GM23338 (cell line): ENCODE results near the gene SSR4.

Source experiments
- CREB1 ChIP-seq: fragments of 250-450 bp; sonication (Bioruptor Pico); IDR thresholded peaks from 2 replicates; pipeline ENCODE4 v1.5.0; 2020; ENCODE audit warnings: low read depth, mild to moderate bottlenecking, moderate library complexity
- EZH2 ChIP-seq: fragments of 200-600 bp; sonication (generic); IDR thresholded peaks from one replicate; pipeline ENCODE4 v1.8.0; 2017; ENCODE audit warnings: antibody characterized with exemption, mild to moderate bottlenecking, low read depth; ENCODE audit not compliant: unreplicated experiment
- STAT1 ChIP-seq: IDR thresholded peaks from one replicate; pipeline ENCODE4 v1.6.1; 2016; ENCODE audit warnings: antibody characterized with exemption; ENCODE audit not compliant: unreplicated experiment
- TF ChIP-seq, protein P1 (sequence below), 2 experiments: fragments of 200-600 bp in 1 of 2; sonication (generic) in 1 of 2; conservative IDR thresholded peaks; 2 replicates each; pipeline versions ENCODE4 v1.5.1 to v1.6.1; 2016 to 2017; ENCODE audit warnings: antibody characterized with exemption in 2 of 2, low read depth in 2 of 2, mild to moderate bottlenecking in 2 of 2, moderate library complexity in 1 of 2
- TF ChIP-seq, protein P2 (sequence below): IDR thresholded peaks from 2 replicates; pipeline ENCODE4 v1.6.1; 2016; ENCODE audit warnings: antibody characterized with exemption

DNA sequence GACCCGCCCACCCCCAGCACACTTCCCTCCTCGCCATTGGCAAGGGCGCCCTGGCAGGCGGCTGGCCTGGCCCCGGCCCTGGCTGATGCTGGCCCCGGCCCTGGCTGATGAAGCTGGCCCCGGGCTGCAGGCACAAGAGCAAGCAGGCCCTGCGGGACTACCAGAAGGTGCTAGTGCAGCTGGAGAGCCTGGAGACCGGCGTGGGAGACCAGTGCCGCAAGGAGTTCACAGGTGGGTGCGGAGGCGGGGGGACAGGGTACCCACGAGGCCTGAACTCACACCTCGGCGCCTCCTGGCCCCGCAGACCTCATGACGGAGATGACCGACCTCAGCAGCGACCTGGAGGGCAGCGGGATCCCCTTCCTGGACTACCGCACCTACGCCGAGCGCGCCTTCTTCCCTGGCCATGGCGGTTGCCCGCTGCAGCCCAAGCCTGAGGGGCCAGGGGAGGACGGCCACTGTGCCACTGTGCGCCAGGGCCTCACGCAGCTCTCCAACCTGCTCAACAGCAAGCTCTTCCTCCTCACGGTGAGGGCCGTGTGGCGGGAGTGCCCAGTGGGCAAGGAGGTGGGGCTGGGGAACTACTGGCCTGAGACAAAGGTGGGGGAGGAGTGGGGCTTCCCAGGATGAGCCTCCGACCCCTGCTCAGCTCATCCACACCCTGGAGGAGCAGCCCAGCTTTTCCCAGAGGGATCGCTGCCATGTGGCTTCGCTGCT is 19.7 kb upstream of the SSR4 start:
- no peak for TF ChIP-seq EZH2
- TF ChIP-seq, protein P1, sequence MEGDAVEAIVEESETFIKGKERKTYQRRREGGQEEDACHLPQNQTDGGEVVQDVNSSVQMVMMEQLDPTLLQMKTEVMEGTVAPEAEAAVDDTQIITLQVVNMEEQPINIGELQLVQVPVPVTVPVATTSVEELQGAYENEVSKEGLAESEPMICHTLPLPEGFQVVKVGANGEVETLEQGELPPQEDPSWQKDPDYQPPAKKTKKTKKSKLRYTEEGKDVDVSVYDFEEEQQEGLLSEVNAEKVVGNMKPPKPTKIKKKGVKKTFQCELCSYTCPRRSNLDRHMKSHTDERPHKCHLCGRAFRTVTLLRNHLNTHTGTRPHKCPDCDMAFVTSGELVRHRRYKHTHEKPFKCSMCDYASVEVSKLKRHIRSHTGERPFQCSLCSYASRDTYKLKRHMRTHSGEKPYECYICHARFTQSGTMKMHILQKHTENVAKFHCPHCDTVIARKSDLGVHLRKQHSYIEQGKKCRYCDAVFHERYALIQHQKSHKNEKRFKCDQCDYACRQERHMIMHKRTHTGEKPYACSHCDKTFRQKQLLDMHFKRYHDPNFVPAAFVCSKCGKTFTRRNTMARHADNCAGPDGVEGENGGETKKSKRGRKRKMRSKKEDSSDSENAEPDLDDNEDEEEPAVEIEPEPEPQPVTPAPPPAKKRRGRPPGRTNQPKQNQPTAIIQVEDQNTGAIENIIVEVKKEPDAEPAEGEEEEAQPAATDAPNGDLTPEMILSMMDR (conservative IDR thresholded peaks at IDR 0.05; ENCODE audit: low read depth in 2 of 2) = no peak
- TF ChIP-seq CREB1 (CRISPR knock-in tag) = no peak
- TF ChIP-seq, protein P2, sequence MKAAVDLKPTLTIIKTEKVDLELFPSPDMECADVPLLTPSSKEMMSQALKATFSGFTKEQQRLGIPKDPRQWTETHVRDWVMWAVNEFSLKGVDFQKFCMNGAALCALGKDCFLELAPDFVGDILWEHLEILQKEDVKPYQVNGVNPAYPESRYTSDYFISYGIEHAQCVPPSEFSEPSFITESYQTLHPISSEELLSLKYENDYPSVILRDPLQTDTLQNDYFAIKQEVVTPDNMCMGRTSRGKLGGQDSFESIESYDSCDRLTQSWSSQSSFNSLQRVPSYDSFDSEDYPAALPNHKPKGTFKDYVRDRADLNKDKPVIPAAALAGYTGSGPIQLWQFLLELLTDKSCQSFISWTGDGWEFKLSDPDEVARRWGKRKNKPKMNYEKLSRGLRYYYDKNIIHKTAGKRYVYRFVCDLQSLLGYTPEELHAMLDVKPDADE = no peak
- no peak for TF ChIP-seq STAT1
